GM21515 (cell line): Measurements from ENCODE around the gene IKZF1.

Experiments
- ATAC-seq: cut with Tn5 transposase; IDR thresholded peaks from one replicate; pipeline ENCODE4 v1.9.1; 2021; ENCODE audit not compliant: unreplicated experiment

IKZF1 gene

DNA sequence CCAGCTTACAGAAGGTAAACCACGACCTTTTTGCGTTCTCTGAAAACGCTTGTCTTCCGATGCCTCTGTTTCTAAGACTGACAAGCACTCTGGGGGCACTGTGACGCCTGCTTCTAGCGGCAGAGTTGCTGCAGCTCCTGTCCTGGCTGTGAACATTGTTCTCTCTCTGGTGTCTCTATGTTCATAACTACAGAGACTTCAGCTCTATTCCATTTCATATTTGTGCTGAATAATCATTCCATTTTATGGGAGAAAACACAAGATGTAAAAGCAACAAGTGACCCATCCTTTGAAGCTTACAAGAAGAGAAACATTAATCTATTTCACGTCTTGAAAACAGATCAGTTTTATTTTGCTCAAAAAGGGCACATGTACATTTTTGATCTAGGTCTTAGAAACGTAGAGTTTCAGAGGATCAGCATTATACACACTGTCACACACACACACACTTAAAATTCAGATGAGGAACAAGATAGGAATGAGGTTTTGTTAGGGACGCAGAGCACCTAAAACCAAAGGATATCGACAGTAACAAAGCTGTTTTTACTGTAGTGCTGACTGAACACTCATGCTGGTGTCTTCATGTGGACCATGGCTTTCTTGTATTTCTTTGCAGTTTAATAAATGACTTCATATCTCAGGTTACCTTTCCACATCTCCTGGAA, 3.0 kb downstream of the IKZF1 start:
- ATAC-seq = no peak

DNA sequence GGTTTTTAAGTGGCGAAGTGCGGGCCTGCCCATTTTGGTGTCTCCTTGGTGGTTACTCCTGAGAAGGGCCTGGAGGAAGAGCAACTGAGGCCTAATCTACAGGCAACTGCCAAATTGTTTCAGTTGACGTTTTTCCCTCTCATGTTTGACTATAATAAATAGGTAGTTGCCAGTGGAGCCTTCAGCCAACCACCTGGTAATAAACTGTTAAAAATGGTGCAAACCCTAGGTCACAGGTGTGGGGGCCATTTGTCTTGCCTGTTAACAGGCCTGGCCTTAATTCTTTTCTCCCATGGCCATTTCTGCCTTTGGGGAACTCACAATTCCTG, 3.7 kb downstream of the IKZF1 start:
- ATAC-seq = no peak

DNA sequence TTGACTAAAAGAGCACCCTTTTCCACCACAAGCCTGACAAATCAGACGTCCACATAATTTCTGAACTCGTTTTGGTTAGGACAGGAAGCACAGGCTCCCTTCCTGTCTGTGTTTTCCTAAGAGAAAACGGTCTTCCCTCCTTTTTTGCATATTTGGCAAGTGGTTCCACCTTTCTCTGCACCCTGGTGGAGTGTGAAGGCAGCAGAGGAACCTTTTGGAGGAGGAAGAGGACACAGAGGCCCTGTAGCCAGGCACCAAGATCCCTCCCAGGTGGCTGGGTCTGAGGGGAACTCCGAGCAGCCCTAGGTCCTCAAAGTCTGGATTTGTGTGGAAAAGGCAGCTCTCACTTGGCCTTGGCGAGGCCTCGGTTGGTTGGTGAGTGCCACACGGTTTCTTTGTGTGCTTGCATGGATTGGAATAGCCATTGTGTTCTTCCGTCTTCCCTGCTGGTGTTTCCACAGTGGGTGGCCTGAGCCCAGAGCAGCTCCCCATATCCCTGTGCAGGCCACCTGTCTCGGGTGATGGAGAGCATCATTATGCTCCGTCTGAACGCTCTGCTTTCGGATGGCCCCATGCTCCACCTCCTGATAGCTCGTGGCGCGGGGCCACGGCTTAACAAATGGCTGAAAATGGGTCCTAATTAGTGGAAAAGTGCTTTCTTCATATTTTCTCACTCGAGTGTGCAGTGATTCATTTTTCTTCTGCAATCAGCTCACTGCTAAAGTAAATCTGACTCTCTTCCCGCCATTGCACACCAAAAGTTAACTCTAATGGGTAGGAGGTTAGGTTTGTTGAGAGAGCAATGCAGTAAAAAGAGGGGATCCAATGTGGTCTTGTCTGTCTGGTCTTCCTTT, 4.2 kb downstream of the IKZF1 start:
- ATAC-seq = no peak

DNA sequence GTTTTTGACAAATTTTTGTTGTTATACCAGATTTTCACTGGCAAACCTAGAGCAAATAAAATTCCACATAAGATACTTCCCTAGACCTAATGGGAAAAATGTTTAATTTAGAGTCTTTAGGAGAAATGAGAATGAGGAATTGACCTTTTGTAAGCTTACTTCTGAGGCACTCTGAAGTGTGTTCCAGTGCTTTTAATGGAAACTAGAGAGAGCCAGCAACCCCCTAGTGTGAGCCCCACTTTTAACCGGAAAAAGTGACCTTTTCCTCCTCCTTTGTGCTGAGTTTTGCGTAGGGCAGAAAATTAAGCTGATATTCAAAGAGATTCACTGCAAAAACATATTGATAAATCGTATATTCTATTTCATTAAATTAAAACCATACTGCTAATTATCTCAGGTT, 5.2 kb downstream of the IKZF1 start:
- ATAC-seq = no peak

DNA sequence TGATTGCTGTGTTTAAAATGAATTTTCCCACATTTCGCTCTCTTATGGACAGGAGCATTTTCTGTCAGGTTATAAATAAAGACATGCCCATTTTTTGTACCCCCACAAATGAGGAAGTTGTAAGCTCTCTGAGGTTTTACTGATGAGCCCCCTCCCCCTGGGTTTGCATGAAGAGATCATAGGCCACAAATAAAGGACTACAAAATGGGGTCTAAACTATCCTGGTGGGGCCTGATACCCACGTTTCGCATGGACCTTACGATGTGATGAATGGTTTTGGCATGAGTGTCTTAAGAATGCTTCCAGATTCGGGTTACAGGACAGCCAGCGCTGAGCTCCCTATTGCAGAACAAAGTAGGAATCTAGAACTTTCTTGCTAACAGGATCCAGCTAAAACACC, 5.8 kb downstream of the IKZF1 start:
- no peak for ATAC-seq

DNA sequence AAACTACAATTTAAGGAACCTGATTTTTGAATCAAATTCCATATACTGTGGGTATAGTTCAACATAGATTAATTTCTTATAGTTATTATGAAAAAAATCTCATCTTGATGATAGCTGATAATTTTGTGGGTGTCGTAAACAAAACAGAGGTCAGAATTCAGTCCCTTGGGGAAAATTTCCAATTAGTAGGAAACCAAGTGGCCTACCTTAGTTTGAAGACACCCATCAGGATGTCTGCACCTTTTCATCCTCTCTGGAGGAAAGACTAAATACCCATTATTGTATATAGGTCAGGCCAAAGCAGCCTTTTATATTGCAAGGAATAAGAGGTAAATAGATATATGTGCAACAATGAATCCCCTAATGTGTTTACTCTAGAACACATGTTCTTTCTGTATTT, 6.4 kb downstream of the IKZF1 start:
- ATAC-seq = no peak

DNA sequence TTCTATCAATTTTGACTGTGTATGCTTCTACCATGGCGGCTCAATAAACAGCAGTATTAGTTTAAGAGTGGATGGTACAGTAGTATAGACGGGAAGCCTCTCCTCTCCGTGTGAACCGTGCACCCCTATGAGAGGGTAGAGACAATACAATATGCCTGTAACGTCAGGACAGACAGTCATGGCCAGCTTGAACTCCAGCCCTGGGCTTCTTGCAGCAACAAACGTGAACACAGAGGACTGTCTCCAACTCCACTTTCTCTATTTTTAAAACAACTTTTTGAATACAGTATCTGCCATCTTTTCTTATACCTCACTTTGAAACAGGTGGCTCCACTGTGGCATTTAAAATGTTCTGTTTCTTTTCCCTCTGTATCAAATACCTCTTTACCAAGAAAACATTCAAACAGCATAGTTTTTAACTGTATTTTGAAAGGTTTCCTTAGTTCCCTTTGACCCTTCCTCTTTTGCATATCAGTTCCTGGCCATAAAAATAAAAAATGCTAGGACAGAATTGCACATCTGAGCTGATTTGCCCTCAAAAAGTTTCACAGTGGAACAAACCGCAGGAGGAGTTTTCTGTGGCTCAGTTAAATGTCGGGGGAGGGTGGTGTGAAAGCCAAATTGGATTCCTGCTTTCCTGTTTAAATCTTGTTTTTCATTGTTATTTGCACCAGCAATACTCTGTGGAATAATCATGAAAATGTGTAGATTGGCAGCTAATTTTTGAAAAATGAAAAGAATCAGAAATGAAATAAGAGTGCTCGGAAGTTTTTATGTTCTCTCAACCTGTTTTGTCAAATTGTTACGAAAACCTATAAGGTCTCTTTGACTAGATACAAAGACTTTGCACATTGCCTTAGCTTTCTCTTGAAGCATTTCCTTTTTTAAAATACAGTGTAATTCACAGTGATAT, 8.0 kb downstream of the IKZF1 start:
- no peak for ATAC-seq

DNA sequence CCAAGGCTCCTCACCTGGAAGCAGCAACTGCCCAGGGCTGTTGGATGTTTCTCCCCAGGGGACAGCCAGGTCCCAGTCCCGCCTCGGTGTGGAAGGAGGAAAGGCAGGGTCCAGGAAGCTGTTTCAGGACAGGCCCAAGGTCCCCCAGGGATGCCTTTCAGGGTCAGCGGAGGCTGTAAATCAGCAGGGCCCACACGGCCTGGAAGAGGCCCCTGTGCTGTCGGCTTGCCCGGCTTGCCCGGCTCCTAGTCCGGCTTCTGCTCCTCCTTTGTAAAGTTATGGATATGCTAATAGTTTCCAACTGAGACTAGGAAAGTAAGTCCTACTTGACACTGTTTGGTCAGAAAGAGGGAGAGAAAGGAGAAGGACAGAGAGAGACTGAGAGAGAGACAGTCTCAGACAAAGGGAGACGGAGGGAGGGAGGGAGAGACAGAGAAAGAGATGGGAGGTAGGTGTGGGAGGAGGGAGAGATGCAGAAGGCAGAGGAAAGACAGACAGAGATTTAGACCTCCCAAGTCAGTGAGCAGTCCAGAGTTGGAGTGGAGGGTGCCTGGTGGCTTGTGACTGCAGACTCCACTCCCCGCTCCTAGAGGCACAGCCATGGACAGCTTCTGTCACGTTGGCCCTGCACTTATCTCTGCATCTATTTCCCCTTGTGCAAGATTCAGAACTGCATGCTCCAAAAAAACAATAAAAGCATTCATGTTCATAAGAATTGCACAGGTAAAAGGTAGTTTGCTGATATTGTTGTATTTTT, 10.5 kb downstream of the IKZF1 start:
- no peak for ATAC-seq

DNA sequence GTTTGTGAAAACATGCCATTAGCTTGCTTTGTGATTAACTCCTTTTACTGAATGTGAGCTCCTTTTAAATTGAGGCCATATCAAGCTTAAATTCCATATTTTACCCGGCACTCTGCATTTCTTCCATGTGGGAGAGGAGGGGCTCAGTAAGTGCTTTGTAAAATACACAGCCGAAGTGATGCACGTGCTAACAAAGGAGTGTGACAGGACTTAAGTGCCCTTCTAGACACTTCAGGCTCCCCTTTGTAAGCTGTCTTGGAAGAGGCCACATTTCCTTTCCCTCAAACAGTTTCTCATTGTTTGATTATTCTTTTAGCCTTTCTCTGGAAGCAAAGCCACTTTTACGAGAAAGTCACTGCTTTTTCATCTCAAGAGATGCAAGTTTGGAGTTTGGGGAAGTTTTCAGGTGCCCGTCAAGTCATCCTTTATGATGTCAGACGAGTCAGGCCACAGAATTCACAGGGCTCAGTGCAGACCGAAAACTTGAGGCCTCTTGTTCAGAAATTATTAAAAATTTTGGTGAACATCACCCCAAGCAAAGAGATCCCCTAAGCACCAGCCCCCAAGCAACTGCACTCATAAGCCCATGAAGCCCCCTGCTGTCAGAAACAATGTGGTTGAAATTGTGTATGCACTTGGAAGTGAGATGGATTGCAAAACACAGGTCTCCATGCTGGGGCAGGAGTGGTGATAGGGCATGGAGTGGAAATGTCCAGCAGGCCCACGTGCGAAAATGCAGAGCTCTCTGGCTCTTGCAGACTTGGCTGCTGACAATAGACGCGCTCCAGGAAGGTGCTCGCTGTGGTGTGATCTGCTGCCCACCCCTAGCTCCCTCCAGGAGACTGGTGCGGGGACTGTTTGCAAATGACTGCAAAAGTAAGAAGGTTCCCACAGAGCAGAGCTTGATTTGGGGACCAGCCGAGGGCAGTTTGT, 11.5 kb downstream of the IKZF1 start:
- ATAC-seq = no peak

DNA sequence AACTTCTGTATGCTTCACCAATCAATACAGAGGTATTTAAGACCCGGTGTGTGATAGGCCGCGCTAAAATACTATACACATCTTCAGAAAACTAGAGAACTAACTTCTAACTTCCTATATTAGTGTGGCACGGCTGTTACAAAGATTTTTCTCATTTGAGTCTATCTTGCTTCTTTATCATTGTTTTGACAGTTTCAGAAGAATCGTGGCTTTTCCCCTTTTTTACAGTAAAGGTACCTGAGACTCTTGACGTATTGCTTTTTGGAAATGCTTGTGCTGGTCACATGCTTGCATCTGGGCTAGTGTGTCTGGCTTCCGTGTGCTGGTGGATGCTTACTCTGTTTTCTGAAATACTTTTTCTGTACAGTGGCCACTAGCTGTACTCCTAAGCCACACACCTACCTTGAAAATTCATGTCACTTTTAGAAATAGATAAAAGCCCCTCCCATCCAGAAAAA, 12.7 kb downstream of the IKZF1 start:
- ATAC-seq = peak; percentile 66

DNA sequence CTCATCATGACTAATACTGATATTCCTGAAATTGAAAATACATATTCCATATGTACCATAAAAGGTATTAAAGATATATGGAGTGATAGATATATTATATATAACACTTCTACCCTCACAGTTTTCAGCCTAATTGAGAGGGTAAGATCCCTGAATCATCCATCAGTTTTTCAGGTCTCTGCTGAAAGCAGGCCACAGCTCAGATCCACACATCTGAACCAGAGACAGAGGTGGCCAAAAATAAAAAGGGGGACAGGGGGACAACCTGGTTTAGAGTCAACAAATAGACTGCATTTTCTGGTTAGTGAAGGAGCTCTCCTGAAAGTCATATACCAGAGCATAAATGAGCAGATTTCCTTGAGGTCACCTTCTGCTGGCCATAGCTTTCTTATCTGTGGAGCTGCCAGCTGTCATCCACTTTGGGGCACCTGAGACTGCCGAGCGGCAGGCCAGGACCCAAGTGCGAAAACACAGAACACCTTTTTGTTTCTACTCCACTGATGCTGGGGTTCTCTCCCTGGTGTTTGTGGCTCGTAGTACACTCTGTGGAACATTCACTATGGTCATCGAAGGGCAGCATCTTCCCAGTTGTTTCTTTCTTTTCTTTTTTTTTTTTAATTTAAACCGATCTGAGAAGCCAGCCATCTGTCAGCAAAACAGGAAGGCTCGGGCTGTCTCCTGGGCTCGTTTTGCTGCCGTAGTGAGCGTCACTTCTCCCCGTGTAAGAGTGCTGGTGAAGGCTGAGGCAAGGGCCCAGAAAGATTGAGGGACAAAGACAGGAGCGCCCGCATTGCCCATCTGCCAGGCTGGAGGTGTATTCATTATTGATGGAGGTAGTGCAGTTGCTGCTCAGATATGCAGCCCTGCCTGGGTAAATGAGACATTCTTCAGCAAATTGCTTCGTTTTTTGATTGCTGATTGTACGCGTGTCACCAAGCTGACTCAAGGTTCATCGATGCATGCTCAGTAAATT, 13.5 kb downstream of the IKZF1 start:
- ATAC-seq = no peak

DNA sequence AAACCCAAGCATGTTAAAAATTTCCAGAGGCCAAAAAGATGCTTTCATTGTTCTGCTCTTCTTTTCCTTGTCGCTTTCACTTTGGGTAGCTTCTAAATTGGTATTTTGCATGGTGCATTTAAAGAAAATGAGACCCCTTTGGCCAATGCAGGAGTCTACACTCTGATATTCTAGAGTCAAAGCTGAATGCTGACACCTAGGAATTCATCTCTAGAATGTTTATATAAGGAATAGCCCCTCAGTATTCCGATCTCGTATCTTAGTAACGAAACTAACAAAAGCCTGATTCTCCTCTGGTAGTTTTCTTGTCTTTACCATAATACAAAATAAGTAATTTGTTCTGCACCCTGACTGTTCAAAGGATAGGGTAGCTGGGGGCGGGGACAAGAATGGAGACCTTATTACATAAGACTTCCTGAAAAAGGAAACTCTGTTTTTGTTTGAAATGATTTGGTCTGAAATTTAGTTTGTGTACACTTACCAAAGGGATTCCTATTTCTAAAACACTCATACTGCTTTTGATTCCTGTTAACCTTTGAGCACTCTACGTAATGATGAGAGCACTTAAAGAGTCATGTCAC, 17.1 kb downstream of the IKZF1 start:
- ATAC-seq = no peak

DNA sequence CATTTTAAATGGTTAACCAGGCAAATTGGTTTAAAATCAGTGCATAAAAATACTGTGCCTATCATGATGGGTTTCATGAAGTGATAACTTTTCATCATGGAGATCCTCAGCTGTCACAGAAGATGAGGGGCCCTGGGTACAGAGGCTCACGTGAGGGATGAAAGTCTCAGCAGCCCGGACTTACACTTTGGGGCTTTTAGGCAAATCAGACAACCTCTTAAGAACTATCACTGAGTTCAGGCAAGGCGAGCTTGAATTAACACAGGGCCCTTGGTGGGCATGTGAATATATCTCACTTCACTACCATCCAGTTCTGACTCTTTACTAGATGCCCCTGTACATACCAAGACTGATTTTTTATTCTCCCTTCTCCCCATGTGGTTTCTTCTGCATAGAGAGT, 19.6 kb downstream of the IKZF1 start:
- no peak for ATAC-seq

DNA sequence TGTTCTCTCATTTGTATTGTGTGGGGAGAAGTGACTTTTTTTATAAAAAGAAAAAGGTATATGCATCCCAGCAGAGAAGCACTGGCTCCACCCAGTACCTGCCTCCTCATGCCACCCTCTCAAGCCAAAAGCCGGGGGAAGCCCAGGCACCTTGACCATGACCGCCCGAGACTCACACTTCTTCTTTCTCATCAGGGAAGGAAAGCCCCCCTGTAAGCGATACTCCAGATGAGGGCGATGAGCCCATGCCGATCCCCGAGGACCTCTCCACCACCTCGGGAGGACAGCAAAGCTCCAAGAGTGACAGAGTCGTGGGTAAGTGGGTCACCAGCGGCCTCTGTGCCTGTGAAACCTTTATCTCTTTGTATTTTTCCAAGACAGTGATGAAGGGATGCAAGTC, 22.9 kb downstream of the IKZF1 start:
- ATAC-seq = no peak

DNA sequence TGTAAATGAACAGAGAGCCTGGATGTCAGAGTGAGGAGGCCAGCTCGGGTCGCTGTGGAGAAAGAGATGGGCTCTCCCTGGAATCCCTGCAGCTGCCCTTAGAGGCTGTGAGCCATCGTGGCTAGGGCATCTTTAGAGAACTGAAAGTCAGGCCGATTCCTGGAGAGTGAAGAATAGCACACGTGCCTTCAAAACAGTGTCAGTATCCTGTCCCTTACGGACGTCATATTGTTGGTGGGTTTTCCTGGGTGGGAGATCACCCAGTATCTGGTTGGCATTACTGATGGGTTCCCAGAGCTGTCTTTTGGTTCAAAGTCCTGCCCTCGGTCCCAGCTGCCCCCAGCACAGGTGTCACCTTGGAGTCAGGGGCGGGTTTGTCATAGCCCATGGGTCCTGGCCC, 25.3 kb downstream of the IKZF1 start:
- ATAC-seq = no peak

DNA sequence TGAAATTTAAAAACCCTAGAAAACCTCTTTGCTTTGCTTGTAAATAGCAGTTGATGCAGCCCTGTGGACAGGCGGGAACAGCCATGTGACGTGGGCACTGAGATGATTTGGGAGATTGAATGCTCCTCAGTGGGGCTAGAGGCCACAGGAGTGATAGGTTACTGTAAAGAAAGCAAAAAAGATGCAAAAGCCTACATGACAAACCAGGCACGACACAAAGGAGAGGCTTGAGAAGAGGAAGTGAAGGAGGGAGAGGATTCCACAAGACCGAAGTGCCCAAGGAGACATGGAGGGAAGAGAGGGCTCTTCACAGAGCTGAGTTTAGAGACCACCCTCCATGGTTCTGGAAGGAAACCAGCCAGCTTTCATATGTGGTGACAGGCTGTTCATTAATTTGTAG, 25.7 kb downstream of the IKZF1 start:
- no peak for ATAC-seq

DNA sequence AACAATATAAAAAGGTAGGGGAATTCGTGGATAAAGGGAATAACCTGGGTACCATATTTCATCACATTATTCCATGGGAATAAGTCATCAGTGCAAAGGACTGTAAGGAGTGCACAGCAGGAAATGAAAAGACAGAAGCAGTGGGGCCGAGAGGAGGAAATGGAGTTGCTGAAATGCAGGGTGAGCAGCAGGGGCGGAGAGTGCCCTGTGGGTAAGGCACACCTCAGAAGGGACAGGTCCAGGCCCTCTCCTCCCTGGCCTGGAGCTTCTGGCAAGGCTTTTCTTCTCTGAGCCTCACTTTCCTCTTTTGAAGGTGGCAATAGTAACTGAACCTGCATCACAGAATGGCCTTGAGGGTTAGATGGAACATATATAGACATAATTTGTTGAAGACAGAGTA, 26.2 kb downstream of the IKZF1 start:
- no peak for ATAC-seq

DNA sequence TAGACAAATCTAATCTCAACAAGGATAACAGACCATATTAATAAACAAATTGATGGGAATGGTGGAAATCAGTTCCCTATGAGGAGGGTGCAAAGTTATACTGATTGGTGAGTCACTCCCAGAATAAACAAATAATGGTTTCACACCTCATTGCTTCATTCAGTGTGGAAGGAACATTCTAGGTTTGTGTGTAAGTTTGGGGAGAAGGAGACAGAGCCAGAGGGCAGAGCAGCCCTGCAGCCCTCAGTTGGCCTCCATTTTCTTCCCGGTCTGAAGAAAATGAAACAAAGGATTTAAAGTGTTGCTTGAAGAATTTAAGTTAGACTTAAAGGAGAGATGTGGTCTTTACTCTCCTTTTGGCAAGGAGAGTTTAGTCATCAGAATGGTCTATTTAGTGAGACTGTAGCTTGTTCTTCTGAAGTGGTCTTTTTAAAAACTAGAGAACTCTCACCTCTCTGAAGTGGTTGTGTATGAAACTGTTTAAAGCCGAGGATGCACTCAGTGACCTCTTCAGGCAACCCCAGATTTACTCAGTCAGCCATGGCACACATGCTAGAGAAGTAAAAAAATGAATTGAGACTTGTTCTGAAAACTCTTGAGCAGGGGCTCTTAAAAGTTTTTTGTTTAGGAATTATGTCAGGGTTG, 27.2 kb downstream of the IKZF1 start:
- ATAC-seq = peak; percentile 69
